ENCODE data around the gene UBE2E3. TPM values are rescaled to one million over a fixed set of nuclear protein-coding genes. Genes with fewer than 3 reads are reported as not detected.
"Not testable (repeated sequence)": the region's sequence is repeated elsewhere in the genome, so short reads cannot be mapped to it uniquely, and the experiment has no call there.

Gene UBE2E3
- total RNA-seq, 1 donor from 2014 or later: 215 TPM

DNA sequence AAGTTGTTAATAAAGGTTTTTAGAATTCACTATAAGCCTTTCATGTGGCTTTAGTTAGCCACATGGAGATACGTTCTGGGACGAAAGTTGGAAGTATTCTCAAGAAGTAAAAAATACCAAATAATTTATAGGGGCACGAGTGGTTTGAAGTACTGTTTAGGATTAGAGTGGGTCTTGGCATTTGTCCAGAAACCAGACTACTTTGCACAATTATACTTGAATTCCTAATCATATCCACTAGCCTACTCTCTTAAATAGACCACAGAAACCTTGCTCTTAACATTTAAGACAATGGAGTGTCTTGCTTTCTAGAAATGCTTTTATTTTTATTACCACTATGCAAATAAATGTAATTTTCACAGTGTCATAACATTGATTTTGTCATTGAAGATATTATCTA lies 44.6 kb downstream of the UBE2E3 start:
- no peak for DNase-seq (ENCODE audit: low read depth)

DNA sequence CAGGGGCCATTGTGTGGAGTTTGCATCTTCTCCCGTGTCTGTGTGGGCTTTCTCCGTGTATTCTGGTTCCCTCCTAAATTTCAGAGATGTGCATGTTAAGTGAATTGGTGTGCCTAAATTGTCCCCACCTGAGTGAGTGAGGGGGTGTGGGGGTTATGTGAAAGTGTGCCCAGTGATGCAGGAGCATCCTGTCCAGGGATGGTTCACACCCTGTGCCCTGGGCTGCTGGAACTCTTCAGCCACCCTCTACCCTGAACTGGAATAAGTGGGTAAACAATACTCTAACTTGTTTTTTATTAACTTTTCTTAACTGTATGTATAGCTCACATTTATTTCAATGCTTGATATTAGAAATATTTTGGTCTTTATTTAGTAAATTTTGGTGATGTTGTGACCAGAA lies 56.0 kb downstream of the UBE2E3 start:
- DNase-seq (ENCODE audit: low read depth): no peak

DNA sequence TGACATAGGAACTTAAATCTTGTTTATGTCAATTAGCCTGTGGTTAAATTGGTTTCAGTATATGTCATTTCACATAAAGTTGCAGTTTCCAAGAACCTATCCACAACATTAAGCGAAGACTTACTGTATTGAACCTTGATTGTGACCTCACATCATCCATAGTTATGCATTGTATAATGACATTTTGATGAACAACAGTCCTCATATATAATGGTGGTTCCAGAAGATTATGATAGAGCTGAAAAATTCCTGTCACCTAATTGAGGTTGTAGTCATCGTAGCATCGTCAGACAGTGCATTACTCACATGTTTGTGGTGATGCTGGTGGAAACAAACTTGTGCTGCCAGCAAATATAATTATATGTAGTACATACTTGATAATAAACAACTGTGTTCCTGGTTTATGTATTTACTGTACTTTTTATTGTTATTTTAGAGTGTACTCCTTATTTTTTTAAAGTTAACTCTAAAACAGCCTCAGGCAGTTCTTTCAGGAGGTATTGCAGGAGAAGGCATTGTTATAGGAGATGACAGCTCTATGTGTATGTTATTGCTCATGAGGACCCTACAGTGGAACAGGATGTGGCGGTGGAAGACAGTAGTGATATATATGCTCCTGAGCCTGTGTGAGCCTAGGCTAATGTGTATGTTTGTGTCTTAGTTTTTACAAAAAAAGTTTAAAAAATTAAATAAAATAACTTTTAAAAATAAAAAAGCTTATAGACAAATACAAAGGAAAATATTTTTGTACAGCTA lies 56.6 kb downstream of the UBE2E3 start:
- peak; percentile 56 for DNase-seq (ENCODE audit: low read depth)

DNA sequence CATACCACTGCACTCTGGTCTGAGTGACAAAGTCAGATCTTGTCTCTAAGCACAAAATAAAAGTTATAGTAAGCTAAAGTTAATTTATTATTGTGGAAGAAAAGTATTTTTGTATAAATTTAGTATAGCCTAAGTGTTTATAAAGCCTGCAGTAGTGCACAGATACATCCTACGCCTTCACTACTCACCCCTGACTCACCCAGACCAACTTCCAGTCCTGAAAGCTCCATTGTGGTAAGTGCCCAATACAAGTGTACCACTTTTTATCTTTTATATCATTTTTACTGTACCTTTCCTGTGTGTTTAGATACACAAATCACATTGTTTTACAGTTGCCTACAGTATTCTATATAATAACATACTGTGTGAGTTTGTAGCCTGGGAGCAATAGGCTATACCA lies 57.5 kb downstream of the UBE2E3 start:
- DNase-seq (ENCODE audit: low read depth): no peak

DNA sequence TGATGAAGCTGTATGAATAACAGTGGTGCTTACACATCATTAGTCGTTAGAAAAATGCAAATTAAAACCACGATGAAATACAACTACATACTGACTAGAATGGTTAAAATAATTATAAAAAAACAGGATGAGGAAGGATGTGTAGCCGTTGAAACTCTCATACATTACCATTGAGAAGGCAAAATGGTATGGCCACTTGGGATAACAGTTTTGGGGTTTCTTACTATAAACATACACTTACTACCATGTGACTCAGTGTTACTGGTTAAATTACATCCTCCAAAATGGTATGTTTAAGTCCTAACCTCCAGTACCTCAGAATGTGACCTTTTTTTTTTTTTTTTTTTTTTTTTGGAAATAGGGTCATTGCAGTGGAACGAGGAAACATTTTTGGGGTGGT lies 58.4 kb downstream of the UBE2E3 start:
- no peak for DNase-seq (ENCODE audit: low read depth)

DNA sequence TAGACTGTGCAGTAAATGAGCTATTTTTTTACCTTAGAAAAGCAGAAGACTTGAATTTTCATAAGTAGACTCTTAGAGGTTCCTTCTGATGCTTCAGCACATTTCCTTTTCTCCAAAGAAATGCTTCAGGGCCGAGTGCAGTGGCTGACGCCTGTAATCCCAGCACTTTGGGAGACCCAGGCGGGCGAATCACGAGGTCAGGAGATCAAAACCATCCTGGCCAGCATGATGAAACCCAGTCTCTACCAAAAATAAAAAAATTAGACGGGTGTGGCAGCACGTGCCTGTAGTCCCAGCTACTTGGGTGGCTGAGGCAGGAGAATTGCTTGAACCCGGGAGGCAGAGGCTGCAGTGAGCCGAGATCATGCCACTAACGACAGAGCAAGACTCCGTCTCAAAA lies 60.4 kb downstream of the UBE2E3 start:
- not testable (repeated sequence) for DNase-seq (ENCODE audit: low read depth)

DNA sequence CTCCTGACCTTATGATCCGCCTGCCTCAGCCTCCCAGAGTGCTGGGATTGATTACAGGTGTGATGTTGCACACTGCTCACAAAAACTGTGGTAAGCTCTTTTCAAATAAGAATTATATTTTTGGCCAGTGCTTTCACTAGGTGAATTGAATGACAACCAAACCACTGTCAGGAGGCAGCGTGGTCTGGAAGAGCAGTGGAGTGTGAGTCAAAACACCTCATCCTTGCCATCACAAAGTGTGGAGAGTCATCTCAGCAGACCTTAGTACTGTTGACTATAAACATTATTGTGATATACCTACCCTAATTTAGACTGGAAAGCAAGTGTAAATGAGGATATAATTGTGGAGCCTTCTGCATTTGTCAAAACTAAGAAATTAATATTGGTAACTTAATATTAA lies 61.3 kb downstream of the UBE2E3 start:
- DNase-seq (ENCODE audit: low read depth): peak; percentile 17

DNA sequence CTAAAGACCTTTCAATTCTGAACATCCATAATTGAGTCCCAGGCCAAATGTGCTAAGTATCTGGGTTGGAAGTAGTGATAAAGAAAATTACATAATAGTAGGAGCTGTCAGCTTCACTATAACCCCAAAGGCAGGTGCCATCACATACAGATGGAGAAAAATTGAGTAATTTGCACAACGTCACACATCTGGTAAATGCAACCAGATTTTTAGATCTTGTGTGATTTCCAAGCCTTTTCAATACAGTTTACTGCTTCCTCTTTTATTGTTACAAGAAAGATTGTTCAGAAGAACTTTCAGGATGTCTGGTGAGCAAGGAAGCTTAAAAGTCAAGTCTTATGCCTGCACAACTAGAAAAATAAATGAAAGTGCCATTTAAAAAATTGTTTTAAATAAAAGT lies 62.3 kb downstream of the UBE2E3 start:
- no peak for DNase-seq (ENCODE audit: low read depth)

DNA sequence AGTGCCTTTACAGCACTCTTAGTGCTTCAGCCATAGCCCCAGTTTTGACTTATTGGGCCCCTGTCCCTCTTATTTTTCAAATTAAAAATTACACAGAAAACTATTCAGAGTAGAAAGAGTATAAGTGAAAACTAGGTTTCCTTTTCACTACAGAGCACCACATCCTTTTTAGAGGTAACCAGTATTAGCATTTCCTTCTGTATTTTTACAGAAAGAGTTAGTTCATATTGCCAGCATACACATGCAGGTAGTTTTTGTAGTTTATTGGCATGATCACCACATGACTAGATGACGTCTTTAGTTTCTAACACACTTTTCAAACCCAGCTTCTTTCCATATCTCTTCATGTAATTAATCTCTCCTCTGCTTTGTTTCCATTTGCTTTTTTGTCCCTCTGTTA lies 66.4 kb downstream of the UBE2E3 start:
- DNase-seq (ENCODE audit: low read depth): no peak

DNA sequence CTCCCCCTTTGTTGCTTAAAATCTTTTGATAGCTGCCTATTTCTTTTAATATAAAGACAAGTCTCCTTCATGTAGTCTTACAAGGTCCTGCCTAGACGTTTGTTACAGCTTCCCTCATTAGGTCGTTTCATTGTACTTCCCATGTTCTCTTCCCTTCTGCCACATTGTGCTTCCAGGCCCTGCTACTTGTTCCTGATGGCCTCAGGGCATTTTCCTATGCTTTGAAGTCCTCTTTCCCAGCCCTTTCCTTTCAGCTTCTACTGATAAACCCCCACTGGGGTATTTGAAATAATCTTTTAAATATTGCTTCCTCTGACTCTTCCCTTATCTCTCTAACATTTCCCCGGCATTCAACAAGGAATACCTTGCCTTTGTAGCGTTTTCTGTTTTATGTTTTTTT lies 67.4 kb downstream of the UBE2E3 start:
- DNase-seq (ENCODE audit: low read depth): no peak

DNA sequence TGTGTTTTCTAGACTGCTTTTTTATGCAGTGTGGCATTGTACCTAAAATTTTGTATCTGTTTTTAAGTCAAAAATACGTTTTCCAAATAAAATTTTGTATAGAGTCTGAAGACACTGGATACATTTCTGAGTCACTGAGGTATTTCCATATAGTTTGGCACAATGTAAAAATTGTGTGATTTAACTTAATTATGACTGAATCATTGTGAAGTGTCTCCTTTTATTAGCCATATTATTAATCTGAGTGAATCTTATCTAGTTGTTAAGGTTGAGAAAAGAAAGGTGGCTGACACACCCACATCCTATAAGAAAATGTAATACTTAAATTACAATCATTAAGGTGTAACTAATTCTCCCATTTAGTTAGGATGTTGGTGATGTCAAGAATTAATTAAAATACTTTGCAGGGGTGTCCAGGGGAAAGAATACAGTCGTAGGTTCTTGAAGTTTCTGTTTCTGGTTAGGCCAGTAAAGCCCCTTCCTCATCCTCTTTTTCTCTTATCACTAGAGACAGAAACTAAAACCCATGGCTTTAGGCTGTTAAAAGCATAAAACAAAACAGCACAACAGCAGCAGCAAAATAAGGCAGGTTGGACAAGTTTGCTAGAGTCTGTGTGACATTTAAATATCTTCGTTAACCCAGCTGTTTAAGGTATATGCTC lies 71.6 kb downstream of the UBE2E3 start:
- no peak for DNase-seq (ENCODE audit: low read depth)

DNA sequence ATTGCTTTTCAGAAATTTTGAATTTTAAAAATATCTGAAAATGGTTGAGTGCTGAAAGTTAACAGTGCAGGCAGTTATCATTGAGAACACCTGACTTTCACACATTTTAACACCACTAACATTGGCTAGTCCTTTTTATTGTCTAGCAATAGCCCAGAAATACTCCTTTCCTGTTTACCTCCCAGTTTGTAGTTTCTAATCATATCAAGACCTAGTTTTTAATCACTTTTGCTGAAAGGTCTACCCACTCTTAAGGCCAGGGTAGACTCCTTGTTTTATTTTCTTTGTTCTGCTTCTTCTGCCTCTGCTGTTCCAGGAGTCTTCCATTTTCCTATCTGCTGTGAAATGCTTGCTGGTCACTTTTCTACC lies 72.1 kb downstream of the UBE2E3 start:
- no peak for DNase-seq (ENCODE audit: low read depth)

DNA sequence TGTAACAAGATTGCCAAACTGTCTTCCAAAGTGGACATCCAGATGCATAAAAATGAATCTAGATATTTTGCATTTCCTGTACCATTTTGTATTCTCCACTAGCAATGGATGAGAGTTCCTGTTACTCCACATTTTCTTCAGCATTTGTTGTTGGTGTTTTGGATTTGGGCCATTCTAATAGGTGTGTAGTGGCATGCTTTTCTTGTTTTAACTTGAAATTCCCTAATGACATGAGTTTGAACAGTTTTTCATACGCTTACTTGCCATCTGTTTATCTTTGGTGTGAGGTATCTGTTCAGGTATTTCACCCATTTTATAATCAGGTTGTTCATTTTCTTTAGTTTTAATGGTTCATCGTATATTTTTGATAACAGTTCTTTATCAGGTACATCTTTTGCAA lies 73.9 kb downstream of the UBE2E3 start:
- DNase-seq (ENCODE audit: low read depth): no peak

DNA sequence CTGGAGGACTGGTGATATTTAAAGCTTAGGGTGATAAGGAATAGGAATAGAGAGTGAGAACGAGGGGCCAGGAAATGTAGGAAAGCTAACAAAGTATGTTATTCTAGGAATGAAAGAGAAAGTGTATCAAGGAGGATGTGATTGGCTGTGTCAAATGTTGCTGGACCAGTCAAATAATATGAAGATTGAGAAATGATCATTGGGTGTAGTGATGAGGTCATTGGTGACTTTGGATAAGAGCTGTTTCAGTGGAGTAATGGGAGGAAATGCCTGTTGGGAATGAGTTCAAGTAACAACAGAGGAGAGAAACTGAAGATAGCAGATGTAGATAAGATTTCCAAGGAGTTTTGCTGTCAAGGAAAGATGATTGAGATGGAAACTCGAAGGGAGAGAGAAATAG lies 74.4 kb downstream of the UBE2E3 start:
- DNase-seq (ENCODE audit: low read depth): no peak

DNA sequence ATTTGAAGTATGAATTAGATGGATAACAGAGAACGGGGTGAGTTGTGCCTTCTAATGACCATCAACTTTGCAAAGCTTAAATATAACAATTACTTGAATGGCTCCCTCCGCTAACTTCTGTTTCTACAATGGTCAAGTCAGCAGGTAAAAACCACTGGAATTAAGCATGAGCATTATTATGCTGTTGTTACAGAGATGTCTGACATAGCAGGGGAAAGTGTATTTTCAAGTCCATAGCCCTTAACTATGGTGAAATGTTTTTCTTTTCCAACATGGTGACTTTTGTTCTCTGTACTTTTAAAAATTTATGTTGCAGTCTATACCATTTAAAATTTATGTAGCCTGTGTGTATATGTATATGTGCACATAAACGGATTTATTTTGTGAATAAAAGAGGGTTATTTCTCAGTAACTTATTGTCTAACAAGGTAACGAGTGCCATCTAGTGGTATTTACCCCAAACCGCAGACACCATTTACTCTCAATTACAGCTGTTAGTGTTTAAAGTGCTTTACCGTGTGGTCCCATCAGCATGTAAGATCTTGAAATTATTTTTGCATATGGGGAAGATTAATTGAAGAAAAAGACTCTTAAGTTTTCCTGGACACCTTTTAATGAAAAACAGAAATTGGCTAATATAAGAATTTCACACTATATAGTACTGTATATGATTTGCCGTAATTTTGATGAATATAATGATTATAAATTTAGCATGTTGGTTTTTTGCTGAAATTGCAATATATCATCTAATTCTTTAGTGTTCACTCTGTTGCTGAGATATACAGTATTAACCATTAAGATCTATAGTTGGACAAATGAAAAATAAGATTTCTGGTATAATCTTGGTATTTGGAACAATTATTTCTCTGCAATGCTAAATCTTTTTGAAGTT lies 78.2 kb downstream of the UBE2E3 start:
- DNase-seq (ENCODE audit: low read depth): peak; percentile 22

DNA sequence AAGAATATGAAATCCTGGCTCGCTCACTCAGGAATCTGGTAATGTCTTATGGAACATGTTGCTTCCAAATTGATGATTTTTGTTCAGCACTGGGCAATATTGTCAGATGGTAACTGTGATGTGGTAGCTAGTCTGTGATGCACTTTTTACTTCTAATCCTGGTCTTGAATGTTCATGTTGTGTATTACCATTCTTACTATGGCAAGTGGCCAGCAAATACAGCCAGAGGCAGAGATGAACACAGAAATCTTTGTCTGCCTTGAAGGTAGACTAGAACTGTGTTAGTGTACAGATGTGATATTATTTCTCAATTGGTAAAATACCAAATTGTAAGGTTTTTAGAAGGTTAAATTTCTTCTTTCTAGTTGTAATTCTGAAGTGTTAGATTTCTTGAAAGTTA lies 83.3 kb downstream of the UBE2E3 start:
- DNase-seq (ENCODE audit: low read depth): no peak

DNA sequence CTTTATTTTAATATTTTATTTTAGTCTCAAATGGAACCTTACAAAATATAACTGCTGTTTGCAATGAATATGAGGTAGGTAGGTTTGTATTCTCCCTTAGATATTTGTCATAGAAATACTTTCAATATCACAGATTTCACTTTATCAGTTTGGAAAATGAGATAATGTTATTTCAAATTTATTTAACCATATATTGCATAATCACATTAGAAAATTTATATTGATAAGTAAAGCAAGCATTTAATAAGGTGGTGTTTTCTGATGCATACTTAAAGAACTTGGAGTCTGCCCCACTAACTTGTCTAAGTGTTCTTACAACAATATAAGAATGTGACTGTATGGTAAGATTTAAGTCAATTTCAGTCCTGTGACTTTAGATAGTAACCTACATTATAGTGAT lies 85.1 kb downstream of the UBE2E3 start:
- DNase-seq (ENCODE audit: low read depth): no peak

DNA sequence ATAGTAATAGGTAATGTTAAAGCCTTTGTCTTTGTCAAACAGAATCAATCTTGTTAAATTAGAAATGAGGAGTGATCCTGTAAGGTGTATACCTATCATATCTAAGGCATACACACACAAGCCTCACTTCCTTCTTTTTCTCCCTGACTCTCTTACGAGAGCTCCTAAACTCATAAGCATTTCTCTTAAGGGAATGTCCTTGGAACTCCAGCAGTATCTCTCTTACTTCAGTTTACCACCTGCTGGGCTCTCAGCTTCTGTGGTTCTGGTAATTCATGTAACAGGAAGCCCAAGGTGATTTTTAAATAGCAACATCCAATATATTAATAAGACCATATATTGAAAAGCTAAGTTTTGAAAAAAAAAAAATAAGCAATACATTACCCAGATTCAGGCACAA lies 85.9 kb downstream of the UBE2E3 start:
- no peak for DNase-seq (ENCODE audit: low read depth)

DNA sequence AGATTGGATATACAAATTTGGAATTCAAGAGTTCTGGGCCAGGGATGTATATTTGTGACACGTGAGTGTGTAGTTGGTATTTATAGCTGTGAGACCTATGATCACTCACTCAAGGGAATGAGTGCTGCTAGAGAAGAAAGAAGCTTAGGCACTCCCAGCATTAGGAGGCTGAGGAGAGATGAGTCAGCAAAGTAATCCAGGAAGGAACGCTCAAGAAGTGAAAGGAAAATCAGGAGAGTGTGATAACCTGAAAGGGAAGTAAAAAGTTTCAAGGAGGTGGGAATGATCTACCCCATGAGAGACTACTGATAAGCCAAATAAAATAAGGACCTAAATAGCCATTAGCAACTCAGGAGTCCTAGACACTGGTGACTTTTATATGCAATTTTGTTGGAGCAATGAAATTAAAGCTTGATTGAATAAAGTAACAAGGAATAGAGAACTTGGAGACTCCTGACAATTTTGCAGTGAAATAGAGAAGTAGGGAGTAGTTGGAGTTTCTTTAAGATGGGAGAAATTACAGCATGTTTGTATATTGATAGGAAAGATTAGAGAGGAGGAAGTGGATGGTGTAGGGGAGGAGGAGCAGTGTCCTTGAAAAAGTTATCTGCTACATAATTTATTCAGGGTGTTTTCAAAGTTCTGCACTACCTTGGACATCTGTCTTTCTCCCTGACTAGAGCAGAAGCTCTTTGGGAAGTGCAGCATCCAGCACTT lies 89.9 kb downstream of the UBE2E3 start:
- peak; percentile 25 for DNase-seq (ENCODE audit: low read depth)

DNA sequence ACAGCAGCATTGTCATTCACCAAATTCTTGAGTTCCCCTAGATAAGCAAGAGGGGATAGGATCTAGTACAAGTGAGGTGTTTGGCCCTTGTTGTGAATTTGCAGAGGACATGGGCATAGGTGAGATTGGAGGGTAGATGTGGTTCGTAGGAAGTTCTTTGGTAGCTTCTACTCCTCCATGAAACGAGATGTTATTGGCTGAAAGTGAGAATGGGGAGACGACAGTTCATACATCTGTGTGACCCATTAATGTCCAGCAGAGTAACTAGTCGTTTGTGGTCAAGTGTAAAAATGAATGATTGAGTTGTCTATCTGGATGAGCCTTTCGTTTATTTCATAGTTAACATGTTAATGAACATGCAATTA lies 90.4 kb downstream of the UBE2E3 start:
- no peak for DNase-seq (ENCODE audit: low read depth)

DNA sequence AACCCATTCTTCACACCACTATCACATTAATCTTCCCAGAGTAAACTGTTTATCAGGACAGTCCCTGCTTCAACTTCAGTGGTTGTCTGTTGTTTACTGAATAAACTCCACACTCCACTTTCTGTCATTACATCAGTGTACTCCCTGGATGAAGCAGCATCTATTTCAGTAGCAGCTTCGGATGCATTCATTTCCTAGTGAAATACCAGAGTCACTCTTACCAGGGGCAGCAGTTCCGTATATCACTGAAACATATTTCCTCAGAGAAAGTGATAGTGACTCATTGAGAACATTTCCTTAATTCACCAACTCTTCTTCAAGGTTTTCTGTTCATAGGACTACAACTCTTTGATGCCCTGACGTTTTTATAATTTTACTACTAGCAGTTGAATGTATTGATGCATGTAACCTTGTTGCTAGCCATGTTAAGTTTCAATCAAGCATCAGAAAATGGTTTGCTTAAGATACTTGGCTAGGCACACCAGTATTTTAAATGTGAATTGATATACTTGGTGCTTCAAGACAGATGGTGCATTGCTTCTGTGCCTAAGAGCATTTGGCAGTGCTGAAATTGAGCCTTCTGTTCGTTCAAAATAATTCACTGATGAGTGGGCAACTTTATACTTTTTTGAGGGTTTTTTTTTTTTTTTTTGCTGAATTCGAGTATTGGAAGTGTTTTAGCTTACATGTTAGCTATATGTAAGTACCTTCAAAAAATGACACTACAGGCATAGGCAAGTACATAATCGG lies 92.3 kb downstream of the UBE2E3 start:
- no peak for DNase-seq (ENCODE audit: low read depth)
